ENCODE results near the gene FAM193A.
"Not testable (repeated sequence)": the region's sequence is repeated elsewhere in the genome, so short reads cannot be mapped to it uniquely, and the experiment has no call there.

FAM193A gene

GRCh38 chr4:2652415-2653160 is 116.1 kb downstream of the FAM193A start:
- DNase-seq, result no peak

- no peak for DNase-seq
Measured at GRCh38 chr4:2660596-2661211, 124.3 kb downstream of the FAM193A start.

- no peak for DNase-seq
Measured at GRCh38 chr4:2662598-2662997, 126.2 kb downstream of the FAM193A start.

GRCh38 chr4:2663275-2663674 is 126.8 kb downstream of the FAM193A start:
- DNase-seq, result no peak

- DNase-seq, result peak; percentile 63
Measured at GRCh38 chr4:2666722-2667247, 130.3 kb downstream of the FAM193A start.

GRCh38 chr4:2667428-2667827 is 131.0 kb downstream of the FAM193A start:
- peak; percentile 63 for DNase-seq

GRCh38 chr4:2671267-2671895 is 134.9 kb downstream of the FAM193A start:
- no peak for DNase-seq

GRCh38 chr4:2672082-2672481 is 135.6 kb downstream of the FAM193A start:
- no peak for DNase-seq

GRCh38 chr4:2672700-2673099 is 136.3 kb downstream of the FAM193A start:
- no peak for DNase-seq

- no peak for DNase-seq
Measured at GRCh38 chr4:2673157-2673556, 136.7 kb downstream of the FAM193A start.

GRCh38 chr4:2679762-2680161 is 143.3 kb downstream of the FAM193A start:
- not testable (repeated sequence) for DNase-seq

- DNase-seq, result no peak
Measured at GRCh38 chr4:2684486-2684885, 148.0 kb downstream of the FAM193A start.

GRCh38 chr4:2685541-2685940 is 149.1 kb downstream of the FAM193A start:
- DNase-seq, result no peak

- DNase-seq, result no peak
Measured at GRCh38 chr4:2686379-2687265, 150.2 kb downstream of the FAM193A start.

- no peak for DNase-seq
Measured at GRCh38 chr4:2688281-2688680, 151.8 kb downstream of the FAM193A start.

GRCh38 chr4:2688697-2689096 is 152.2 kb downstream of the FAM193A start:
- DNase-seq, result no peak

GRCh38 chr4:2689114-2689513 is 152.7 kb downstream of the FAM193A start:
- no peak for DNase-seq

GRCh38 chr4:2689825-2690700 is 153.6 kb downstream of the FAM193A start:
- DNase-seq, result no peak

- DNase-seq, result no peak
Measured at GRCh38 chr4:2691313-2691712, 154.9 kb downstream of the FAM193A start.

GRCh38 chr4:2691952-2692435 is 155.5 kb downstream of the FAM193A start:
- DNase-seq, result no peak

GRCh38 chr4:2694691-2695090 is 158.2 kb downstream of the FAM193A start:
- DNase-seq, result no peak
